ENCODE results near the gene CNNM4.

GRCh38 chr2:96727431-96727830, 33.3 kb upstream of the CNNM4 start:
- no peak for TF ChIP-seq CTCF (tag by site-specific recombination; IDR thresholded peaks at IDR 0.05)
- TF ChIP-seq ZBTB8A (tag by site-specific recombination; IDR thresholded peaks at IDR 0.05) = no peak
- TF ChIP-seq ZNF837 (tag by site-specific recombination; IDR thresholded peaks at IDR 0.05) = no peak
- TF ChIP-seq ZNF530 (tag by site-specific recombination; IDR thresholded peaks at IDR 0.05; ENCODE audit: low read depth) = no peak
- TF ChIP-seq ZBTB17 (tag by site-specific recombination; IDR thresholded peaks at IDR 0.05) = no peak
- no peak for TF ChIP-seq ZNF148 (tag by site-specific recombination; IDR thresholded peaks at IDR 0.05; ENCODE audit: borderline replicate concordance)
- no peak for TF ChIP-seq PRDM6 (tag by site-specific recombination; IDR thresholded peaks at IDR 0.05)
- no peak for TF ChIP-seq ZNF549 (tag by site-specific recombination; IDR thresholded peaks at IDR 0.05)
- TF ChIP-seq ELK4 (IDR thresholded peaks at IDR 0.05; ENCODE audit: borderline replicate concordance, low read depth, low read length) = no peak
